ENCODE measurements around the gene PLPP4. TPM values are rescaled to one million over a fixed set of nuclear protein-coding genes. Genes with fewer than 3 reads are reported as not detected.

Gene PLPP4
- total and polyA plus RNA-seq, 2 donors from 2014 or later = 6.4 to 11.2 TPM

- Histone ChIP-seq H3K9ac (ENCODE audit: low read length in 3 of 3) (no peak overlapping the region), H3K27ac (ENCODE audit: low read depth in 2 of 2, low read length in 2 of 2) (no peak overlapping the region), H3K4me1 (ENCODE audit: control insufficient read depth in 2 of 3, insufficient read depth in 2 of 3, low read depth in 1 of 3, low read length in 3 of 3) (no peaks in the 10 kb centered on the region), H3K36me3 (ENCODE audit: control insufficient read depth in 2 of 3, insufficient read depth in 3 of 3, low read length in 3 of 3) (no peaks in the 10 kb centered on the region), H3K4me3 (ENCODE audit: low read length in 3 of 3) (no peak overlapping the region), H3K27me3 (ENCODE audit: control insufficient read depth, insufficient read depth, low read length) (no peaks in the 10 kb centered on the region), H3K9me3 (ENCODE audit: control insufficient read depth in 2 of 3, insufficient read depth in 1 of 3, low read length in 3 of 3) (no peaks in the 10 kb centered on the region)
- intact Hi-C loops (cut with DNase I) = no loop called here
- no peak for DNase-seq
- no peak for FAIRE-seq
- no peak for TF ChIP-seq CTCF (IDR thresholded peaks at IDR 0.05; ENCODE audit: borderline replicate concordance, extremely low read depth, insufficient read depth)
Observed at GRCh38 chr10:120415709-120416330, 41.2 kb upstream of the PLPP4 start.

GRCh38 chr10:120420421-120420820 lies 36.6 kb upstream of the PLPP4 start:
- Histone ChIP-seq H3K27me3 (ENCODE audit: control insufficient read depth, insufficient read depth, low read length) (no peaks in the 10 kb centered on the region), H3K27ac (ENCODE audit: low read depth in 2 of 2, low read length in 2 of 2) (no peak overlapping the region), H3K4me3 (ENCODE audit: low read length in 3 of 3) (no peak overlapping the region), H3K9ac (ENCODE audit: low read length in 3 of 3) (no peak overlapping the region), H3K36me3 (ENCODE audit: control insufficient read depth in 2 of 3, insufficient read depth in 3 of 3, low read length in 3 of 3) (no peaks in the 10 kb centered on the region), H3K4me1 (ENCODE audit: control insufficient read depth in 2 of 3, insufficient read depth in 2 of 3, low read depth in 1 of 3, low read length in 3 of 3) (no peaks in the 10 kb centered on the region), H3K9me3 (ENCODE audit: control insufficient read depth in 2 of 3, insufficient read depth in 1 of 3, low read length in 3 of 3) (no peaks in the 10 kb centered on the region)
- no peak for TF ChIP-seq CTCF (IDR thresholded peaks at IDR 0.05; ENCODE audit: borderline replicate concordance, extremely low read depth, insufficient read depth)
- no peak for DNase-seq
- intact Hi-C loops (cut with DNase I) = no loop called here
- no peak for FAIRE-seq

- Histone ChIP-seq H3K9ac (ENCODE audit: low read length in 3 of 3) (no peak overlapping the region), H3K9me3 (ENCODE audit: control insufficient read depth in 2 of 3, insufficient read depth in 1 of 3, low read length in 3 of 3) (no peaks in the 10 kb centered on the region), H3K36me3 (ENCODE audit: control insufficient read depth in 2 of 3, insufficient read depth in 3 of 3, low read length in 3 of 3) (no peaks in the 10 kb centered on the region), H3K4me3 (ENCODE audit: low read length in 3 of 3) (no peak overlapping the region), H3K4me1 (ENCODE audit: control insufficient read depth in 2 of 3, insufficient read depth in 2 of 3, low read depth in 1 of 3, low read length in 3 of 3) (no peaks in the 10 kb centered on the region), H3K27ac (ENCODE audit: low read depth in 2 of 2, low read length in 2 of 2) (no peak overlapping the region), H3K27me3 (ENCODE audit: control insufficient read depth, insufficient read depth, low read length) (no peaks in the 10 kb centered on the region)
- FAIRE-seq = no peak
- intact Hi-C loops (cut with DNase I) = no loop called here
- no peak for DNase-seq
- no peak for TF ChIP-seq CTCF (IDR thresholded peaks at IDR 0.05; ENCODE audit: borderline replicate concordance, extremely low read depth, insufficient read depth)
Observed at GRCh38 chr10:120421250-120421649, 35.8 kb upstream of the PLPP4 start.

GRCh38 chr10:120422457-120422856 lies 34.6 kb upstream of the PLPP4 start:
- H3K9ac ChIP-seq (ENCODE audit: low read length in 3 of 3) = no peak overlapping the region
- TF ChIP-seq CTCF (IDR thresholded peaks at IDR 0.05; ENCODE audit: borderline replicate concordance, extremely low read depth, insufficient read depth) = no peak
- no peak overlapping the region for H3K4me3 ChIP-seq (ENCODE audit: low read length in 3 of 3)
- no peaks in the 10 kb centered on the region for H3K4me1 ChIP-seq (ENCODE audit: control insufficient read depth in 2 of 3, insufficient read depth in 2 of 3, low read depth in 1 of 3, low read length in 3 of 3)
- no peak overlapping the region for H3K27ac ChIP-seq (ENCODE audit: low read depth in 2 of 2, low read length in 2 of 2)
- intact Hi-C loops (cut with DNase I) = no loop called here
- FAIRE-seq (no peak), DNase-seq (no peak)
- H3K27me3 ChIP-seq (ENCODE audit: control insufficient read depth, insufficient read depth, low read length) = no peaks in the 10 kb centered on the region
- H3K9me3 ChIP-seq (ENCODE audit: control insufficient read depth in 2 of 3, insufficient read depth in 1 of 3, low read length in 3 of 3) = no peaks in the 10 kb centered on the region
- no peaks in the 10 kb centered on the region for H3K36me3 ChIP-seq (ENCODE audit: control insufficient read depth in 2 of 3, insufficient read depth in 3 of 3, low read length in 3 of 3)

Data from kidney (tissue), 14 donors.